HEK293T (cell line): Measurements from ENCODE around the gene DNAJB12.

ENCODE experiments used
- FOXA1 ChIP-seq: fragments of 450-650 bp; IDR thresholded peaks from 2 replicates; pipeline ENCODE4 v1.6.1; 2016; ENCODE audit warnings: mild to moderate bottlenecking
- FOXK2 ChIP-seq: fragments of 450-650 bp; IDR thresholded peaks from 2 replicates; pipeline ENCODE4 v1.6.1; 2016; ENCODE audit warnings: mild to moderate bottlenecking
- FOXM1 ChIP-seq: fragments of 450-650 bp; IDR thresholded peaks from 2 replicates; pipeline ENCODE4 v1.6.1; 2017; ENCODE audit warnings: mild to moderate bottlenecking, borderline replicate concordance
- SP1 ChIP-seq: fragments of 450-650 bp; IDR thresholded peaks from 2 replicates; pipeline ENCODE4 v1.6.1; 2017

- no peak for TF ChIP-seq FOXM1
- no peak for TF ChIP-seq FOXK2
- no peak for TF ChIP-seq FOXA1
- no peak for TF ChIP-seq SP1
Observed at GRCh38 chr10:72389014-72389413, 34.3 kb upstream of the DNAJB12 start.
